ENCODE measurements around the gene RNU6-7.

Gene RNU6-7

DNA sequence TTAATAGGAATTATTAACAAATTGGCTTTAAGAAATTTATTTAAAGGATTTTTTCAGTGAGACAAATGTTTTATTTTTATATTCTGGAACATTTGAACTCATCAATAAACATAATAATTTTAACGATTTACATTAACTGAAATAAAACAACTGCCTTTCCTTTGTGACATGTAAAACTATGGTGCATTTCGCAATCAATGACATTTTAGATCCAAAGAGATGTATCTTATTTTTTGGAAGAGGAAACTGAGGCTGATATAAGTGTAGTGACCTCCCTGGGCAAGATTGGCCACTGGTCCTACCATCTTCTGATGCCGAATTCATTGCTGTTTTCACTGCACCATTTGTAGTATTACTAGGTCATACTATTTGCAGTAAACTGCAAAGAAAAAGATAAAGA is 3.7 kb downstream of the RNU6-7 start:
- no peak for DNase-seq (ENCODE audit: low read depth in 2 of 2)

- DNase-seq (ENCODE audit: low read depth in 2 of 2), result no peak
These were observed 4.1 kb downstream of the RNU6-7 start for GRCh38 chr14:32205984-32206383.

- DNase-seq (ENCODE audit: low read depth in 2 of 2), result no peak
These were observed 4.7 kb downstream of the RNU6-7 start for GRCh38 chr14:32206552-32206951.

DNA sequence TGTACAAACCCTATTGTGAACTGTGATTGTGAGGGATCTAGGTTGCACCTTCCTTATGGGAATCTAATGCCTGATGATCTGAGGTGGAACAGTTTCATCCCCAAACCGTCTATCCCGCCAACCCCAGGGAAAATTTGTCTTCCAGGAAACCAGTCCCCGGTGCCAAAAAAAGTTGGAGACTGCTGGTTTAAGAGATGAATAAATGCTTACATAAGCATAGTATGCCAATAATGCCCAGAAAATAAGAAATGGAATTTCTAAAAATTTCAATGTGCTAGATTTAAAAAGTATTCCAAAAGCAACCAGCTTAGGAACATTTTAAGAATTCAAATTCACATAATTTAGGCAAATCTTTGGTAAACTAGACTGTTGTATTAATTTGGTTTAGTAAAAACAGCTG is 6.6 kb downstream of the RNU6-7 start:
- DNase-seq (ENCODE audit: low read depth in 2 of 2), result no peak

DNA sequence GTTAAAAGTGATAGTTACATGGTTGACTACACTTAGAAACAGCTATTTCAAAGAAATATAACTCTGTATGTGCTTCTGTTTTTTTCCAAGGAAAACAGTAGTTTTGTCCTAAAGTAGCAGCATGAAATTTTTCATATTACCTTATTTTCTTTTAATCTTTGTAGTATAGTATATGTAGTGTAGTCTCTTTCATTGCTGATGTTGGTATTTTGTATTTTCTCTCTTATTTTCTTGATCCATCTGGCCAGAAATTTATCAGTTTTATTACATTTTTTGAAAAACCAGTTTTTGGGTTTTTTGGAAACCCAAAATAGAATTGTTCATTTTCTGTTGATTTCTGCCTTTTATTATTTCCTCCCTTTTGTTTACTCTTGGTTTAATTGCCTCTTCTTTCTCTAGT is 7.6 kb downstream of the RNU6-7 start:
- DNase-seq (ENCODE audit: low read depth in 2 of 2), result no peak

- no peak for DNase-seq (ENCODE audit: low read depth in 2 of 2)
These were observed 9.2 kb downstream of the RNU6-7 start for GRCh38 chr14:32211068-32211404.

GRCh38 chr14:32212833-32213232 is 11.0 kb downstream of the RNU6-7 start:
- DNase-seq (ENCODE audit: low read depth in 2 of 2), result no peak

DNA sequence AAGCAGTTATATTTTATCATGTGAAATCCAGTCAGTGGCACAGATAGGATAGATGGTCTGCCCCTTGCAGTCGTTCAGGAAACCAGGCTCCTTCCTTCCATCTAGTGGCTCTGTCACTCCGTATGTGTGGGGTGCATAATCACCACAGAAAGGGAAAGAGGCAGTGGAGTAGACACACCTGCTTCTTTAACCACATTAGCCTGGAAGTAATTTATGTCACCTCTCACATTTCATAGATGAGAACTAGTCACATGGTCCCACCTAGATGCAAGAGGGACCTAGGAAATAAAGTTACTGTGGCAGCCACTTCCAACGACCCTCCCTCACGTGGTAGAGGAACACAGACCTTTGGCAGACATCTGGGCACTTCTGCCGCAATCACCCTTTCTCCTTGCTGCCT is 15.5 kb downstream of the RNU6-7 start:
- no peak for DNase-seq (ENCODE audit: low read depth in 2 of 2)

- no peak for DNase-seq (ENCODE audit: low read depth in 2 of 2)
These were observed 23.0 kb downstream of the RNU6-7 start for GRCh38 chr14:32224737-32225377.

DNA sequence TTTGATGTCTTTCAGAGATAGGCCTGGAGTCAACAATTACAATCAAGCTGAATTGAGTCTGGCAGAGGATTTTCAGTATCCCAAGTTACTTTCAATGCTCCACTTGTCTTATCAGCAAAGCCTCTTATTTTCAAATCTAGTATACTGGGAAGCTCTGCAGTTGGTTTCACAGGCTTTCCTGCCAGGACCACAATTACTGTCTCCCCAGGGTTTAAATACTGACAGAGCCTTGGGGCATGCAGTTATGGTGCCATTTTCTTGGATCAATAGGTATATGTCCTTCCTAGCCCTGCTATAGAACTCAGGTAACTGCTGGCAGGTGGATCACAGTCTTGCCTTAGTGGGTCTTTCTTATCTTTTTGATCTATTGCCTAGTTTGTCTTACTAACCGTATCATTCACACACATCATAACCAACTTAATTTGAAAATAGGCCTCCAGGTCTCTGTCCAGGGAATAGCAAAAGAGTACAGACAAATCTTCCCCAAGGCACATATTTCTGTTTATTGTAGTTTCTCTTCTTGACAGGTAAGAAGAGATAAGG is 23.6 kb downstream of the RNU6-7 start:
- DNase-seq (ENCODE audit: low read depth in 2 of 2), result no peak

GRCh38 chr14:32226056-32226455 is 24.2 kb downstream of the RNU6-7 start:
- no peak for DNase-seq (ENCODE audit: low read depth in 2 of 2)

GRCh38 chr14:32230181-32230580 is 28.3 kb downstream of the RNU6-7 start:
- no peak for DNase-seq (ENCODE audit: low read depth in 2 of 2)

- DNase-seq (ENCODE audit: low read depth in 2 of 2), result no peak
These were observed 28.9 kb downstream of the RNU6-7 start for GRCh38 chr14:32230695-32231280.

DNA sequence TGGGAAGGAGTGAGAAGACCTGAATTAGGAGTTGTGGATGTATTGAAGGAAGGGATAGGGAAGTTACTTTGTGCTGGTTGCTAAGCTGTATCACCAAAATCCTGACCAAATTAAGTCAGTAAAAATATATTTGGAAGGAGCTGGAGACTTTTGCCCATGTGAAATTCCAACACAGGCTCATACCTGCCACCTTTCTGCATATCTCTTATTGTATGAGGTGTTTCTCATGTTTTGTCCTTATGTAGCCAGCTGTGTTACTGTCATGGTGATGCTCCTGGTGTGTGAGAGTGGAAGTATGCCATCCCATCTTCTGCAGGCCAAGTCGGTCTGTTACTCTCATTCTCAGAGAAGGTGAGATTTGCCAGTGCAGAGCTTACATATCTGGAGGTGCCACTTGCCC is 30.6 kb downstream of the RNU6-7 start:
- no peak for DNase-seq (ENCODE audit: low read depth in 2 of 2)

DNA sequence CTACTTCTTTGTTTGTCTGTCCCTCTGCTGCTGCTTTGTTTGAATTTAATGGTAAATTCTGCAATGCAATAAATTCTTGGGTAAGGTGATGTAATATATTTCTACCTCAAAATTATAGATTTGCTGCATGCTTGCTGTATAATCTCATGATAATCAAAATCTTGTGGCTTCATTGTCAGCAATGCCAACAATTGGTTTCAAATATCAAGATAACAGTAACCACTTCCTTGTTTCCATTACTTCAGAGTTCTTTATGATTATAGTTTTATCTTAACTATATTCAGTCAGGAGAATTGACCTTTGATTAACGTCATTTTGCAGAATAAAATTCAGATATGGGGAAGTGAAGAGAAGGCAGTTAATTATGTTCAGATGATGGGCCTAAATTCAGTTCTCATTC is 31.4 kb downstream of the RNU6-7 start:
- DNase-seq (ENCODE audit: low read depth in 2 of 2), result no peak

DNA sequence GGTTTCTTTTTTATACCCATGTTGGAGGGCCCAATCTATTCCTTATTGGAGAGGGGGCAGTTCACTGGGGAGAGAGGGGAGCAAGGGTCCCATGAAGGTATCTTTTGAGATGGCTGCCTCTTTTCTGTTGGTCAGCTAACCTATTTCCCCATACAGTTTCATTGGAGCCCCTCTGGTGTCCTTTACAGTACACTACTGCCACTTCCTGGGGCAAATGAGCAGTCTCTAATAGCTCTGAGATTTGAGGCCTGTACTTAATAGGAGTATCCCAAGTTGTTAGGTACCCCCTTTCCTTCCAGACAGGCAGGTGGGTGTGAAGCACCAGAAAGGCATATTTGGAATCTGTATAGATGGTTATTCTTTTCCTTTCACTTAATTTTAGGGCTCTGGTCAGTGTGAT is 42.6 kb downstream of the RNU6-7 start:
- DNase-seq (ENCODE audit: low read depth in 2 of 2), result no peak

- no peak for DNase-seq (ENCODE audit: low read depth in 2 of 2)
These were observed 44.9 kb downstream of the RNU6-7 start for GRCh38 chr14:32246751-32247150.

DNA sequence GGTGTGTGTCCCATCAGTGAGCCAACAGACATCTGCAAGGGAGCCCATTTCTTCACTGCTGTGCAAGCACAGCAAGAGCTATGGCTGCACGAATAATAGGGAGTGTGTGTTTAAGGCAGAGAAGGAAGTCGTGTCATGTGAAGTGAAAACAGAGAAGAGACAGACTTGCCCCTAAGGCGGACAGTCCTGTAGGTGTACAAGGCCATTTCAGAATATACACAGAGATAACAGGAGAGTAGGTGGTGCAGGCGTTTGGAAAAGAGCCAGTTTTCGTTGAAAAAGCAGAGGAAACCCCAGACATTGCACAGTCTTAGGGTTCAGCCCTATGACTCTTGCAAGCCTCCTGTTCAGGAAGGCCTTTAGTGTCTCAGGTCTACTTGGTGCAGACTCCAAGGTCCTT is 47.5 kb downstream of the RNU6-7 start:
- no peak for DNase-seq (ENCODE audit: low read depth in 2 of 2)

GRCh38 chr14:32249780-32250179 is 47.9 kb downstream of the RNU6-7 start:
- no peak for DNase-seq (ENCODE audit: low read depth in 2 of 2)

DNA sequence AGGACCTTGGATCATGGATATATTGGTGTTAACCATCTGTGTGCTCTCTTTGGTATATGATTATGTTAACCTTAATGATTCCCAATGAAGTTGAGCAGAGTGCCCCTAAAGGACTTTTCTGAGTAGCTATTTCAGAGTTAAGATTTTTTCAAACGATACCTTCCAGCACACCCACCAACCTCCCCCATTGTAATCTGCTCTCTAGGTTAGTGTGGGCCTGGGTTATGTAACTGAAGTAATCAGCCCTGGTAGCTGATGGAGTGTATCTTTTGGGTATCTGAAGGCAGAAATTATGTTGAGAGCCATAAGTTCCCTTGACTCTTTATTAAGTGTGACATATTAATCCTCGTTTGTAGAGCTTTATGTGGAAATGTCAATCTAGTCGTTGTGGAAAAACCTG is 48.8 kb downstream of the RNU6-7 start:
- DNase-seq (ENCODE audit: low read depth in 2 of 2), result no peak

- no peak for DNase-seq (ENCODE audit: low read depth in 2 of 2)
These were observed 49.7 kb downstream of the RNU6-7 start for GRCh38 chr14:32251530-32251929.

Data from activated CD8-positive, alpha-beta memory T cell treated with anti-CD3 and anti-CD28 coated beads for 4 hours (primary cell).